NB4 (cell line): Measurements from ENCODE around the gene TMEM247.
"Not testable (repeated sequence)": the region's sequence is repeated elsewhere in the genome, so short reads cannot be mapped to it uniquely, and the experiment has no call there.

ENCODE experiments used
- DNase-seq: peaks from one replicate; pipeline ENCODE4 v3.0.0; 2010; ENCODE audit warnings: low read depth
- H3K4me3 ChIP-seq: one replicate; pipeline ENCODE4 v1.5.1; 2011; ENCODE audit warnings: mild to moderate bottlenecking, low read depth, low read length, moderate library complexity
- CTCF ChIP-seq: IDR thresholded peaks from one replicate; pipeline ENCODE4 v1.5.1; 2012; ENCODE audit warnings: low read depth, low read length
- MAX ChIP-seq: IDR thresholded peaks from 2 replicates; pipeline ENCODE4 v1.6.1; 2011; ENCODE audit warnings: low read depth, low read length
- MYC ChIP-seq: IDR thresholded peaks from 2 replicates; pipeline ENCODE4 v1.6.1; 2011; ENCODE audit warnings: low read depth, low read length
- POLR2A ChIP-seq: IDR thresholded peaks from 2 replicates; pipeline ENCODE4 v1.6.1; 2011; ENCODE audit warnings: mild to moderate bottlenecking; ENCODE audit not compliant: insufficient read length; ENCODE audit errors: extremely low read depth

TMEM247 gene

GRCh38 chr2:46469700-46470099 lies 9.7 kb upstream of the TMEM247 start:
- TF ChIP-seq POLR2A (no peak), MAX (no peak), MYC (no peak), CTCF (no peak)

GRCh38 chr2:46470114-46470628 lies 9.2 kb upstream of the TMEM247 start:
- peak; percentile 39 for DNase-seq
- peak; percentile 52; the same call in 1 of the 2 replicates for TF ChIP-seq MAX
- no peak for TF ChIP-seq CTCF
- no peak for TF ChIP-seq POLR2A
- no peak overlapping the region for H3K4me3 ChIP-seq

More at GRCh38 chr2:46469700-46470099, 9.7 kb upstream of the TMEM247 start:
- H3K4me3 ChIP-seq, result no peak overlapping the region
- no peak for DNase-seq

GRCh38 chr2:46471019-46471583 lies 8.3 kb upstream of the TMEM247 start:
- TF ChIP-seq MYC, result no peak
- TF ChIP-seq POLR2A, result no peak
- no peak overlapping the region for H3K4me3 ChIP-seq
- no peak for DNase-seq

GRCh38 chr2:46471697-46472096 lies 7.7 kb upstream of the TMEM247 start:
- TF ChIP-seq MAX, result no peak
- TF ChIP-seq MYC, result no peak
- no peak for TF ChIP-seq CTCF
- no peak for TF ChIP-seq POLR2A
- no peak for DNase-seq

GRCh38 chr2:46472165-46472564 lies 7.2 kb upstream of the TMEM247 start:
- not testable (repeated sequence) for DNase-seq, H3K4me3 ChIP-seq

More at GRCh38 chr2:46471697-46472096, 7.7 kb upstream of the TMEM247 start:
- H3K4me3 ChIP-seq, result no peak overlapping the region

GRCh38 chr2:46477462-46477861 lies 1.9 kb upstream of the TMEM247 start:
- not testable (repeated sequence) for H3K4me3 ChIP-seq, DNase-seq

- H3K4me3 ChIP-seq, result no peak overlapping the region
- no peak for DNase-seq
- no peak for TF ChIP-seq MYC
- TF ChIP-seq POLR2A, result no peak
- TF ChIP-seq MAX, result no peak
- no peak for TF ChIP-seq CTCF
These were observed 1.4 kb upstream of the TMEM247 start for GRCh38 chr2:46477925-46478324.

- no peak for TF ChIP-seq POLR2A
- TF ChIP-seq MYC, result no peak
- no peak for TF ChIP-seq MAX
- TF ChIP-seq CTCF, result no peak
- DNase-seq, result no peak
- H3K4me3 ChIP-seq, result no peak overlapping the region
These were observed 1.2 kb downstream of the TMEM247 start for GRCh38 chr2:46480562-46480961.
